Measurements from ENCODE around the gene LDB2. TPM values are rescaled to one million over a fixed set of nuclear protein-coding genes. Genes with fewer than 3 reads are reported as not detected.
A peak's percentile ranks its signal among the peaks of the same experiment; 100 is the strongest.
"Not testable (repeated sequence)": the region's sequence is repeated elsewhere in the genome, so short reads cannot be mapped to it uniquely, and the experiment has no call there.

The LDB2 gene
- polyA plus RNA-seq, 3 donors = 88.3 to 103 (median 88.5) TPM

DNA sequence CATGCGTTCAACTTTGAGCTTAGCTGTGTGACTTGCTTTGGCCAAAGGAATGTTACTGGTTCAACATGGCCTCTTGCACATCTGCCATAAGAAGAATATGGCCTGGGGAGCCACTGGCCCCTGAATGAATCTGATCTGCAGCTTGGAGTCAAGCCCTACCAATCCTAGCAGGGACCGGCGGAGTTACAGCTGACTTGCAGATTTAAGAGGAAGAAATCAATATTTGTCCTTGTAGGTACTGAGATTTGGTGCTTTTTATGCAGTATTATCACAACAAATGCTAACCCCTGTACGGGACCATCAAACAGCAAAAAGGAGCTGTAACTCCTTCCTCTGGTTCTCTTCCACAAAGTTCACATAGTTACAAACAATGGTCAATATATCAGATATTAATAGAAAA is 252.0 kb downstream of the LDB2 start:
- DNase-seq (ENCODE audit: extremely low read depth in 1 of 11, low read depth in 9 of 11, low spot score in 4 of 11) = no peak

- no peak for DNase-seq (ENCODE audit: extremely low read depth in 1 of 11, low read depth in 9 of 11, low spot score in 4 of 11)
Measured at GRCh38 chr4:16643893-16644292, 254.6 kb downstream of the LDB2 start.

- no peak for DNase-seq (ENCODE audit: extremely low read depth in 1 of 11, low read depth in 9 of 11, low spot score in 4 of 11)
Measured at GRCh38 chr4:16642897-16643296, 255.5 kb downstream of the LDB2 start.

DNA sequence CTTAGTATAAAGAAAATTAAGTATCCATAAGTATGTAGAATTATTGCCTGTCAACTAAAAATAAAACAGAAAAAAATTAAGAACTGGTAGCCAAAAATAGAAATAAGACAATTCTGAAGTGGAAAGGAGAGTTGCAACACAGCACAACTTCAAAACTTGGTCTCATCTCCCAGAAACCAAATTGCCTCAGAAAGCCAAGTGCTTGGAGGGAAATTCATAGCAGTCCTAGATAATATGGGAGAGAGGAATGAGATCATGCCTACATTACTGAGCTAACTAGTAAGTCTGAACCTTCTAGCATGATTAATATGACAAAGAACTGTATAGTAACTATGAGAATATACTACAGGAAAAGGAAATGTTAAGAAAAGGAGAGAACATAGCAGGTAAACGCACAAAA is 256.5 kb downstream of the LDB2 start:
- no peak for DNase-seq (ENCODE audit: extremely low read depth in 1 of 11, low read depth in 9 of 11, low spot score in 4 of 11)

DNA sequence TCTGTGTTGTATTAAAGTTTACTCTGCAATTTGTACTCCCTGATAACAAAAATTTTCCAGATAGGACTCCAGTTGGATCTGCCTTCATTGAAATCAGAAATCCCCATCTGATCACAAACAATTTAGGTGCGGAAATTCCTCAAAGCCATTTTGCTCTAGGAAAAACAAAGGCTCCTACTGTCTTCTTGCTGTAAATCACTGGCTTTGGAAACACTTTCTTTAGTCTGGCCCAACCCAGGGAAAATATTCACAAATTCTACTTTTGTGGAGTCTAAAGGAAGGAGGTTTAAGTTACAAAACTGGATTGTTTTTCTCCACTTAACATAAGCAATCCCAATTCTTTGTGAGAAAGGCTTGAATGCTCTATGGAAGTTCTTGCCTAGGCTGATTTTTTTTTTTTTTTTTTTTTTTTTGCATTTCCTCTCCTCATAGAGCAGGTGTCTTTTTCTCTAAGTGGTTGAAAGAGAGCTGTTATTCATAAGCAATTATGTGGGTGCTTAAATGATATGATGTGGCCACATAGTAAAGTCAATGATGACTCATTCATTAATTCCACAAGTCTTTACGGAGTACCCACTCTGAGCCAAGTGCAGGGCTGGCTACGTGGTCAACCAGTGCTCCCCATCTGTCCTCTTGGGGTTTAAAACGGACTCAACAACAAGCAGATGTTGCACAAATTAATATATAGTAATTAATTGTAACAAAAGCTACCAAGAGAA is 261.4 kb downstream of the LDB2 start:
- no peak for DNase-seq (ENCODE audit: extremely low read depth in 1 of 11, low read depth in 9 of 11, low spot score in 4 of 11)

- DNase-seq (ENCODE audit: extremely low read depth in 1 of 11, low read depth in 9 of 11, low spot score in 4 of 11) = no peak
Measured at GRCh38 chr4:16636304-16636703, 262.1 kb downstream of the LDB2 start.

DNA sequence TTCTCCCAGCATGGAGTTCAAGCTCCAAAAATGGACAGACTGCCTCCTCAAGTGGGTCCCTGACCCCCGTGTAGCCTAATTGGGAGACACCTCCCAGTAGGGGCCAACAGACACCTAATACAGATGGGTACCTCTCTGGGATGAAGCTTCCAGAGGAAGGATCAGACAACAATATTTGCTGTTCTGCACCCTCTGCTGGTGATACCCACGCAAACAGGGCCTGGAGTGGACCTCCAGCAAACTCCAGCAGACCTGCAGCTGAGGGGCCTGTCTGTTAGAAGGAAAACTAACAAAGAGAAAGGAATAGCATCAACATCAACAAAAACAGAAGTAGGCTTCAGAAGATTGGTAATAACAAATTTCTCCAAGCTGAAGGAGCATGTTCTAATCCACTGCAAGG is 269.2 kb downstream of the LDB2 start:
- not testable (repeated sequence) for DNase-seq (ENCODE audit: extremely low read depth in 1 of 11, low read depth in 9 of 11, low spot score in 4 of 11)

GRCh38 chr4:16628835-16629234 is 269.6 kb downstream of the LDB2 start:
- DNase-seq (ENCODE audit: extremely low read depth in 1 of 11, low read depth in 9 of 11, low spot score in 4 of 11) = not testable (repeated sequence)

DNA sequence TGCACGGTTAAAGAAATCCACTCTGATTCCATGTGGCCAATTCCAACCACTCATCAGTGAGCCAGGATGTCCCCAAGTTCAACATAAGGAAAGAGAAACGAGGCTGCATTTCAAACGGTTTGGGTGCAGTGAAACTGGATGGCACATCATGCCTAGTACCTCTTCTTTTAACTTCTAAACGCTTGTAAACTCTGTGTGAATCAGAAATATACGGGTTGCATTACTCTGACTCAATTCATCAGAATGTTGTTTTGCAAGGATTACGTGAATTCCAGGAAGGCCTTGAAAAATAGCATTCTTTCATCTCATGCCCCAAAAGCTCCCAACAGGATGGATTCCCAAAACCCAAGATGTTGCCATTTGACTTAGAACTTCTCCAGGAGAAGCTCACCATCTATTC is 270.4 kb downstream of the LDB2 start:
- DNase-seq (ENCODE audit: extremely low read depth in 1 of 11, low read depth in 9 of 11, low spot score in 4 of 11) = no peak

- no peak for DNase-seq (ENCODE audit: extremely low read depth in 1 of 11, low read depth in 9 of 11, low spot score in 4 of 11)
Measured at GRCh38 chr4:16626945-16627344, 271.5 kb downstream of the LDB2 start.

- DNase-seq (ENCODE audit: extremely low read depth in 1 of 11, low read depth in 9 of 11, low spot score in 4 of 11) = peak in 1 of 11 donors; percentile 22
Measured at GRCh38 chr4:16622826-16623225, 275.6 kb downstream of the LDB2 start.

DNA sequence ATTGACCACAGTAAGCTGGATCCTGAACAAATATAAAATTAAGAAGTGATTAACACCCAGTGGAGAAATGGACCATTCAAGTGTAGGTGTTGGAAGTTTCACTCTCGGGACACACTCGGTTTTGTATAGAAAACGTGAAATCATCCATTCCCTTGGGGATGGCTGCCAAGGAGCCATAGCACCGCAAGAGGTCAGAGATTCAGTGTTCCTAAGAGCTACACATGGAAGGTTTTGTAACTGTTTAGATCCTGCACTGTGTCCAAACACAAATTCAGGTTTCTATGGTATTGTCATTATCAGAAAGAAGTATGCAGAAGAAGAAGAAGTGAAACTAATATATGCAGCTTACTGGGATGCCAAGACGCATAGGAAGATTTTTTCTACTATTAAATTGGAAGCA is 281.0 kb downstream of the LDB2 start:
- DNase-seq (ENCODE audit: extremely low read depth in 1 of 11, low read depth in 9 of 11, low spot score in 4 of 11) = peak in 4 of 11 donors; percentile 15 to 33 (median 29)

DNA sequence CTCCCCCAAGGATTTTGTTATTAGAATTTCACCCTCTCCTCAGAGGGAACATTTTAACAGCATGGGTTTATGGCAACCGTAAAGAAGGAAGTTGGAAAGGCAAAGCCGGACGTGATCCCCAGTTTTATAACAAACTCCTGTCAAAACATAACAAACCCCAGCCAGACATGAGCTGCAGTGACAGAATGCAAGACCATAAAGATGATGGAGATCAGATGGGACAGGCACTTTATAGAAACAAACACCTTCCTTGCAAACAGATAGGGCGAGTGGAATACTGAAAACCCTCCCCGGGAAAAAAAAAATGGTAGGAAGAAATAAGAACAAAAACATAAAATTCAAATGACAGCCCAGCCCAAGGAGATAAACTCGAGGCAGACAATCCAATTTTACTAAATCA is 281.4 kb downstream of the LDB2 start:
- DNase-seq (ENCODE audit: extremely low read depth in 1 of 11, low read depth in 9 of 11, low spot score in 4 of 11) = peak in 9 of 11 donors; percentile 35 to 69 (median 54)

DNA sequence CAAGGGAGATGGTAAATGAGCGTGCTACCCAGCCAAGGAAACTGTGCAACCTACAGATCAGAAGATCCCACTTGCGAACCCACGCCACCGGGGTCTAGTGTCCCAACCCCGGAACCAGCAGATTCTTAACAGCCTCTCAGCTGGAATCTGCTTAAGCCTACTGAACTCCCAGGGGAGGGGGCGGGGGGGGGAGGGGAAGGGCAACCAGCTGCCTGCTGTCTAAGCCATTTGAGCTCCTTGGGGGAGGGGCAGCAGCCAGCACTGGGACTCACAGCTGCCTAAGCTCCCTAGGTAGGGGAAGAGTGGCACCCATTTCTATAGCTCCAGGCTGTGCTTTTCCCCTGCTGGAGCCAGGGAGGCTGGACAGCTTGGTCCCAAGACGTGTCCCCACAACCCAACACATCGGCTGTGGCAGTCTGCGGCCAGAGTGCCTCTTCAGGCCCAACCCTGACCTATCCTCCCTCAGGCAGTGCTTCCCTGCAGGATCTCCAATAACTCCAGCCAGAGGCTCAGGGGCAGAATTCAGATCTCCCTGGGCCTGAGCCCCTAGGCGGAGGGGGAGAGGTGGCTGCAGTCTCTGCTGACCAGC is 289.2 kb downstream of the LDB2 start:
- DNase-seq (ENCODE audit: extremely low read depth in 1 of 11, low read depth in 9 of 11, low spot score in 4 of 11) = no peak

DNA sequence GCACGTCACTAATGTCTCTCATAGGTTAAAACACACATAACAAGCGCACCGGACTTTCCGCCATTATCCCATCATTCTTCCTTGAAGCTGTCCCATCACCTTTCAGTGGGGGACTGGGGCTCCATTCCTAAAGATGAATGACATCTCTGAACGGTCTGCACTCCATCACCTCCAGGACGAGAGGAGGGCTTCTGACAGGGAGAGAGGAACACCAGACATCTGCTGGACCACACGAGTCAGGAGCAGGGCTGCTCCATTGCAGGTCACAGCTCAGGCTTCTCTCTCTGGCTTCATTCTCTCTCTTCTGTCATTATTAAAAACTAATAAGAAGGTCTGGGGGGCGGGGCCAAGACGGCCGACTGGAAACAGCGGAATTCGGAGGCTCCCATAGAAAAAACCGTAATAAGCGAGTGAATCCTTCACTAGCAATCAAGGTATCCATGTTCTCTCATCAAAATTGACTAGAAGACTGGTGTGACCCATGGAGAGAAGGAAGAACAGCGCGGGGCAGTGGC is 289.8 kb downstream of the LDB2 start:
- no peak for DNase-seq (ENCODE audit: extremely low read depth in 1 of 11, low read depth in 9 of 11, low spot score in 4 of 11)

DNA sequence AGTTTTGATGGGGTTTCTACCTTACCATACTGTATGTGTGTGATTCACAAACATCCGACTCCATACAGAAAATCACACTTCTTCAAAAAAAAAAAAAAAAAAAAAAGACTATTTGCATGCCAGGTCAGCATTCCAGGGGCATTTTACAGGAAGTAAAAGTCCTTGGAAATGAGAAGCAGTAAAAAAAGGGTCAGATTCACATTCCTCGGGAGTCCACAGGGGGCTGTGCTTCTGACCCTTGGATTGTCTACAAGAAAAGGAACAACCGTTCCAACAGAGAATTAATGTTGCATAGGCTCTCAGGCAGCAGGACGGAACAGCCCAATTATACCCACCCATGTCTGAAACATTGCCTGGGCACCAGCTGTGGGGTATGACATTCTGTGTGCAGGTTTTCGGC is 290.3 kb downstream of the LDB2 start:
- DNase-seq (ENCODE audit: extremely low read depth in 1 of 11, low read depth in 9 of 11, low spot score in 4 of 11) = peak in 3 of 11 donors; percentile 25 to 54 (median 48)

- no peak for DNase-seq (ENCODE audit: extremely low read depth in 1 of 11, low read depth in 9 of 11, low spot score in 4 of 11)
Measured at GRCh38 chr4:16607241-16608066, 291.0 kb downstream of the LDB2 start.

DNA sequence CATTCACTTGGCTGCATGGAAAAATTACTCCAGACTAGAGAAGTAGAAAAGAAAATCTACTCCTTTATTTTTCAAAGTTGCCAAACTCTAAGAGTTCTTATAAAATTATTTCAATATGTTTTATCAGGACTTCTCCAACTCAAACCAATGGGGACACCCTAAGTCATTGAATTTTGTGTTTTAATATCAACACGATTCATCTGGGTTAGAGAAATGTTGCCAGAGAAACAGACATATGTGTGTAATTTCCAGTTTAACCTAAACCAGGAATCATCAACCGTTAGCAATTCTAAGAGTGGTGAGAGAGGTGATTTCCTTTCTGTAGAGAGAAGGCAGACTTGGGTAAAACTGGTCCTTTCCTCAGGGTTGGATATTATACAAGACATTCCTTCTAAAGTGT is 291.8 kb downstream of the LDB2 start:
- no peak for DNase-seq (ENCODE audit: extremely low read depth in 1 of 11, low read depth in 9 of 11, low spot score in 4 of 11)

- no peak for DNase-seq (ENCODE audit: extremely low read depth in 1 of 11, low read depth in 9 of 11, low spot score in 4 of 11)
Measured at GRCh38 chr4:16603178-16603577, 295.3 kb downstream of the LDB2 start.

All from renal cortex interstitium (tissue), 11 donors.